ENCODE measurements around the gene POU6F2.

GRCh38 chr7:39075210-39075609 is 97.5 kb downstream of the POU6F2 start:
- TF ChIP-seq, protein P1, sequence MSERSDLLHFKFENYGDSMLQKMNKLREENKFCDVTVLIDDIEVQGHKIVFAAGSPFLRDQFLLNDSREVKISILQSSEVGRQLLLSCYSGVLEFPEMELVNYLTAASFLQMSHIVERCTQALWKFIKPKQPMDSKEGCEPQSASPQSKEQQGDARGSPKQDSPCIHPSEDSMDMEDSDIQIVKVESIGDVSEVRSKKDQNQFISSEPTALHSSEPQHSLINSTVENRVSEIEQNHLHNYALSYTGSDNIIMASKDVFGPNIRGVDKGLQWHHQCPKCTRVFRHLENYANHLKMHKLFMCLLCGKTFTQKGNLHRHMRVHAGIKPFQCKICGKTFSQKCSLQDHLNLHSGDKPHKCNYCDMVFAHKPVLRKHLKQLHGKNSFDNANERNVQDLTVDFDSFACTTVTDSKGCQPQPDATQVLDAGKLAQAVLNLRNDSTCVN (tag by site-specific recombination; optimal IDR thresholded peaks at IDR 0.05), result no peak
- TF ChIP-seq ZNF175 (tag by site-specific recombination; IDR thresholded peaks at IDR 0.05), result no peak
- TF ChIP-seq ZNF670 (tag by site-specific recombination; IDR thresholded peaks at IDR 0.05; ENCODE audit: low read depth), result no peak

Measured in HEK293 (cell line).